Measurements from ENCODE around the gene ENDOG. TPM values are rescaled to one million over a fixed set of nuclear protein-coding genes. Genes with fewer than 3 reads are reported as not detected.
A peak's percentile ranks its signal among the peaks of the same experiment; 100 is the strongest.

ENDOG gene
- total and polyA plus RNA-seq, 2 experiments from 2014 or later: 15.1 to 23.5 TPM

- H3F3A ChIP-seq (replicated peaks; ENCODE audit: low read depth): peaks cover 6% of the 10 kb centered on the region
- DNase-seq (ENCODE audit: low spot score) (no peak), ATAC-seq (no peak)
- H2AFZ ChIP-seq: no peak overlapping the region
- peaks cover 48% of the 10 kb centered on the region for H3K36me3 Mint-ChIP-seq (ENCODE audit: low read depth)
- peaks cover 12% of the 10 kb centered on the region; the same call in 2 of the 3 replicates for H3K4me1 Mint-ChIP-seq
- no peak overlapping the region for H3K4me2 ChIP-seq
- H4K20me1 ChIP-seq (replicated peaks; ENCODE audit: insufficient read depth): peaks cover 19% of the 10 kb centered on the region
- H3K9me3 Mint-ChIP-seq: no peaks in the 10 kb centered on the region
- H3K36me3 ChIP-seq (ENCODE audit: insufficient read depth): peaks cover 14% of the 10 kb centered on the region; the same call in 1 of the 2 replicates
- no peak overlapping the region for H3K4me3 ChIP-seq
- H3K79me2 ChIP-seq (replicated peaks; ENCODE audit: insufficient read depth): no peaks in the 10 kb centered on the region
- H3K27me3 ChIP-seq (ENCODE audit: insufficient read depth): no peaks in the 10 kb centered on the region; the same call in 1 of the 2 replicates
- H3K4me3 Mint-ChIP-seq: no peak overlapping the region; the same call in 2 of the 3 replicates
- no peak for TF ChIP-seq EZH2phosphoT487 (IDR thresholded peaks at IDR 0.05; ENCODE audit: unreplicated experiment)
- TF ChIP-seq POLR2AphosphoS5 (IDR thresholded peaks at IDR 0.05; ENCODE audit: low read depth): peak; percentile 17; the same call in 1 of the 2 replicates
- no peaks in the 10 kb centered on the region; the same call in 1 of the 2 replicates for H3K4me1 ChIP-seq (ENCODE audit: insufficient read depth)
- peaks cover 31% of the 10 kb centered on the region for H3K27me3 Mint-ChIP-seq (ENCODE audit: insufficient read depth, low read depth, poor library complexity)
- no peak overlapping the region for H3K27ac ChIP-seq (ENCODE audit: low read depth)
- no peaks in the 10 kb centered on the region for H3K9me2 ChIP-seq (ENCODE audit: insufficient read depth)
- no peak overlapping the region for H3K27ac Mint-ChIP-seq
These were observed 3.5 kb downstream of the ENDOG start for GRCh38 chr9:128821584-128822406.

GRCh38 chr9:128822407-128823042 lies 4.2 kb downstream of the ENDOG start:
- TF ChIP-seq STAT1 (IDR thresholded peaks at IDR 0.05; ENCODE audit: unreplicated experiment) (no peak), POLR2AphosphoS5 (IDR thresholded peaks at IDR 0.05; ENCODE audit: low read depth) (no peak)
- Histone ChIP-seq H3K4me2 (no peak overlapping the region), H4K20me1 (replicated peaks; ENCODE audit: insufficient read depth) (peaks cover 19% of the 10 kb centered on the region), H3K27ac (ENCODE audit: low read depth) (no peak overlapping the region), H3K27me3 (ENCODE audit: insufficient read depth) (no peaks in the 10 kb centered on the region; the same call in 1 of the 2 replicates), H3K4me3 (no peak overlapping the region), H3K36me3 (ENCODE audit: insufficient read depth) (peaks cover 14% of the 10 kb centered on the region), H3K4me1 (ENCODE audit: insufficient read depth) (no peaks in the 10 kb centered on the region; the same call in 1 of the 2 replicates), H3K79me2 (replicated peaks; ENCODE audit: insufficient read depth) (no peaks in the 10 kb centered on the region; the same call in 1 of the 2 replicates), H2AFZ (no peak overlapping the region), H3K9me2 (ENCODE audit: insufficient read depth) (no peaks in the 10 kb centered on the region), H3F3A (replicated peaks; ENCODE audit: low read depth) (peaks cover 5% of the 10 kb centered on the region)
- Mint-ChIP-seq H3K9me3 (no peaks in the 10 kb centered on the region), H3K4me1 (peaks cover 12% of the 10 kb centered on the region; the same call in 2 of the 3 replicates), H3K36me3 (ENCODE audit: low read depth) (peaks cover 55% of the 10 kb centered on the region), H3K27me3 (ENCODE audit: insufficient read depth, low read depth, poor library complexity) (peaks cover 31% of the 10 kb centered on the region), H3K27ac (no peak overlapping the region), H3K4me3 (no peak overlapping the region)
- ATAC-seq: no peak
- DNase-seq (ENCODE audit: low spot score): no peak

GRCh38 chr9:128823362-128823902 lies 5.1 kb downstream of the ENDOG start:
- Histone ChIP-seq H3F3A (replicated peaks; ENCODE audit: low read depth) (peaks cover 3% of the 10 kb centered on the region; the same call in 1 of the 2 replicates), H3K4me2 (no peak overlapping the region), H3K9me2 (ENCODE audit: insufficient read depth) (no peaks in the 10 kb centered on the region), H3K4me1 (ENCODE audit: insufficient read depth) (no peaks in the 10 kb centered on the region), H3K4me3 (no peak overlapping the region), H3K79me2 (replicated peaks; ENCODE audit: insufficient read depth) (peaks cover under 1% of the 10 kb centered on the region), H3K27me3 (ENCODE audit: insufficient read depth) (no peaks in the 10 kb centered on the region; the same call in 1 of the 2 replicates), H4K20me1 (replicated peaks; ENCODE audit: insufficient read depth) (peaks cover 19% of the 10 kb centered on the region), H3K27ac (ENCODE audit: low read depth) (no peak overlapping the region), H3K36me3 (ENCODE audit: insufficient read depth) (peaks cover 14% of the 10 kb centered on the region), H2AFZ (no peak overlapping the region)
- Mint-ChIP-seq H3K4me1 (peaks cover 10% of the 10 kb centered on the region; the same call in 2 of the 3 replicates), H3K27me3 (ENCODE audit: insufficient read depth, low read depth, poor library complexity) (peaks cover 27% of the 10 kb centered on the region), H3K9me3 (no peaks in the 10 kb centered on the region), H3K4me3 (no peak overlapping the region), H3K36me3 (ENCODE audit: low read depth) (peaks cover 64% of the 10 kb centered on the region), H3K27ac (no peak overlapping the region)
- ATAC-seq: no peak
- no peak for DNase-seq (ENCODE audit: low spot score)
- no peak for TF ChIP-seq NANOG (IDR thresholded peaks at IDR 0.05; ENCODE audit: borderline replicate concordance)
- no peak for TF ChIP-seq POLR2AphosphoS5 (IDR thresholded peaks at IDR 0.05; ENCODE audit: low read depth)
- no peak for TF ChIP-seq ZNF331 (CRISPR knock-in tag; IDR thresholded peaks at IDR 0.05; ENCODE audit: low read depth)
- TF ChIP-seq, protein P1, sequence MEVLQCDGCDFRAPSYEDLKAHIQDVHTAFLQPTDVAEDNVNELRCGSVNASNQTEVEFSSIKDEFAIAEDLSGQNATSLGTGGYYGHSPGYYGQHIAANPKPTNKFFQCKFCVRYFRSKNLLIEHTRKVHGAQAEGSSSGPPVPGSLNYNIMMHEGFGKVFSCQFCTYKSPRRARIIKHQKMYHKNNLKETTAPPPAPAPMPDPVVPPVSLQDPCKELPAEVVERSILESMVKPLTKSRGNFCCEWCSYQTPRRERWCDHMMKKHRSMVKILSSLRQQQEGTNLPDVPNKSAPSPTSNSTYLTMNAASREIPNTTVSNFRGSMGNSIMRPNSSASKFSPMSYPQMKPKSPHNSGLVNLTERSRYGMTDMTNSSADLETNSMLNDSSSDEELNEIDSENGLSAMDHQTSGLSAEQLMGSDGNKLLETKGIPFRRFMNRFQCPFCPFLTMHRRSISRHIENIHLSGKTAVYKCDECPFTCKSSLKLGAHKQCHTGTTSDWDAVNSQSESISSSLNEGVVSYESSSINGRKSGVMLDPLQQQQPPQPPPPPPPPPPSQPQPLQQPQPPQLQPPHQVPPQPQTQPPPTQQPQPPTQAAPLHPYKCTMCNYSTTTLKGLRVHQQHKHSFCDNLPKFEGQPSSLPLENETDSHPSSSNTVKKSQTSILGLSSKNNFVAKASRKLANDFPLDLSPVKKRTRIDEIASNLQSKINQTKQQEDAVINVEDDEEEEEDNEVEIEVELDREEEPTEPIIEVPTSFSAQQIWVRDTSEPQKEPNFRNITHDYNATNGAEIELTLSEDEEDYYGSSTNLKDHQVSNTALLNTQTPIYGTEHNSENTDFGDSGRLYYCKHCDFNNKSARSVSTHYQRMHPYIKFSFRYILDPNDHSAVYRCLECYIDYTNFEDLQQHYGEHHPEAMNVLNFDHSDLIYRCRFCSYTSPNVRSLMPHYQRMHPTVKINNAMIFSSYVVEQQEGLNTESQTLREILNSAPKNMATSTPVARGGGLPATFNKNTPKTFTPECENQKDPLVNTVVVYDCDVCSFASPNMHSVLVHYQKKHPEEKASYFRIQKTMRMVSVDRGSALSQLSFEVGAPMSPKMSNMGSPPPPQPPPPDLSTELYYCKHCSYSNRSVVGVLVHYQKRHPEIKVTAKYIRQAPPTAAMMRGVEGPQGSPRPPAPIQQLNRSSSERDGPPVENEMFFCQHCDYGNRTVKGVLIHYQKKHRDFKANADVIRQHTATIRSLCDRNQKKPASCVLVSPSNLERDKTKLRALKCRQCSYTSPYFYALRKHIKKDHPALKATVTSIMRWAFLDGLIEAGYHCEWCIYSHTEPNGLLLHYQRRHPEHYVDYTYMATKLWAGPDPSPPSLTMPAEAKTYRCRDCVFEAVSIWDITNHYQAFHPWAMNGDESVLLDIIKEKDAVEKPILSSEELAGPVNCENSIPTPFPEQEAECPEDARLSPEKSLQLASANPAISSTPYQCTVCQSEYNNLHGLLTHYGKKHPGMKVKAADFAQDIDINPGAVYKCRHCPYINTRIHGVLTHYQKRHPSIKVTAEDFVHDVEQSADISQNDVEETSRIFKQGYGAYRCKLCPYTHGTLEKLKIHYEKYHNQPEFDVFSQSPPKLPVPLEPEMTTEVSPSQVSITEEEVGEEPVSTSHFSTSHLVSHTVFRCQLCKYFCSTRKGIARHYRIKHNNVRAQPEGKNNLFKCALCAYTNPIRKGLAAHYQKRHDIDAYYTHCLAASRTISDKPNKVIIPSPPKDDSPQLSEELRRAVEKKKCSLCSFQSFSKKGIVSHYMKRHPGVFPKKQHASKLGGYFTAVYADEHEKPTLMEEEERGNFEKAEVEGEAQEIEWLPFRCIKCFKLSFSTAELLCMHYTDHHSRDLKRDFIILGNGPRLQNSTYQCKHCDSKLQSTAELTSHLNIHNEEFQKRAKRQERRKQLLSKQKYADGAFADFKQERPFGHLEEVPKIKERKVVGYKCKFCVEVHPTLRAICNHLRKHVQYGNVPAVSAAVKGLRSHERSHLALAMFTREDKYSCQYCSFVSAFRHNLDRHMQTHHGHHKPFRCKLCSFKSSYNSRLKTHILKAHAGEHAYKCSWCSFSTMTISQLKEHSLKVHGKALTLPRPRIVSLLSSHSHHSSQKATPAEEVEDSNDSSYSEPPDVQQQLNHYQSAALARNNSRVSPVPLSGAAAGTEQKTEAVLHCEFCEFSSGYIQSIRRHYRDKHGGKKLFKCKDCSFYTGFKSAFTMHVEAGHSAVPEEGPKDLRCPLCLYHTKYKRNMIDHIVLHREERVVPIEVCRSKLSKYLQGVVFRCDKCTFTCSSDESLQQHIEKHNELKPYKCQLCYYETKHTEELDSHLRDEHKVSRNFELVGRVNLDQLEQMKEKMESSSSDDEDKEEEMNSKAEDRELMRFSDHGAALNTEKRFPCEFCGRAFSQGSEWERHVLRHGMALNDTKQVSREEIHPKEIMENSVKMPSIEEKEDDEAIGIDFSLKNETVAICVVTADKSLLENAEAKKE (CRISPR knock-in tag; IDR thresholded peaks at IDR 0.05): no peak

All from GM23338 (cell line).